GM19395 (cell line): ENCODE measurements around the gene NFE2.
"Not testable (repeated sequence)": the region's sequence is repeated elsewhere in the genome, so short reads cannot be mapped to it uniquely, and the experiment has no call there.

Source experiments
- ATAC-seq: cut with Tn5 transposase; IDR thresholded peaks from one replicate; pipeline ENCODE4 v1.9.1; 2021; ENCODE audit warnings: mild to moderate bottlenecking, moderate library complexity; ENCODE audit not compliant: unreplicated experiment

NFE2 gene

GRCh38 chr12:54300732-54301427 is at the start of gene NFE2:
Gene NFE2, minus strand, starts transcription at chr12:54301015. Its CDS starts 5,767 bp downstream, at chr12:54295248.
- ATAC-seq = no peak

- ATAC-seq = no peak
Observed at GRCh38 chr12:54349679-54350078, 48.9 kb upstream of the NFE2 start.

- no peak for ATAC-seq
Observed at GRCh38 chr12:54349036-54349435, 48.2 kb upstream of the NFE2 start.

- ATAC-seq = no peak
Observed at GRCh38 chr12:54341378-54342300, 40.8 kb upstream of the NFE2 start.

GRCh38 chr12:54340846-54341245 is 40.0 kb upstream of the NFE2 start:
- ATAC-seq = no peak

- ATAC-seq = no peak
Observed at GRCh38 chr12:54338698-54339296, 38.0 kb upstream of the NFE2 start.

- ATAC-seq = no peak
Observed at GRCh38 chr12:54337854-54338650, 37.2 kb upstream of the NFE2 start.

- ATAC-seq = no peak
Observed at GRCh38 chr12:54337280-54337842, 36.5 kb upstream of the NFE2 start.

GRCh38 chr12:54333420-54334034 is 32.7 kb upstream of the NFE2 start:
- no peak for ATAC-seq

GRCh38 chr12:54331461-54331860 is 30.6 kb upstream of the NFE2 start:
- ATAC-seq = no peak

- ATAC-seq = no peak
Observed at GRCh38 chr12:54330442-54330841, 29.6 kb upstream of the NFE2 start.

- no peak for ATAC-seq
Observed at GRCh38 chr12:54329759-54330158, 28.9 kb upstream of the NFE2 start.

- ATAC-seq = no peak
Observed at GRCh38 chr12:54328595-54329337, 28.0 kb upstream of the NFE2 start.

- not testable (repeated sequence) for ATAC-seq
Observed at GRCh38 chr12:54325442-54326109, 24.8 kb upstream of the NFE2 start.

- peak; percentile 99 for ATAC-seq
Observed at GRCh38 chr12:54324617-54325441, 24.0 kb upstream of the NFE2 start, which contains the start of gene COPZ1. Gene COPZ1, plus strand, starts transcription at chr12:54325131. Its CDS starts 33 bp downstream, at chr12:54325164.

GRCh38 chr12:54321363-54321762 is 20.5 kb upstream of the NFE2 start:
- no peak for ATAC-seq

- ATAC-seq = not testable (repeated sequence)
Observed at GRCh38 chr12:54312309-54312708, 11.5 kb upstream of the NFE2 start.

- ATAC-seq = no peak
Observed at GRCh38 chr12:54311051-54311450, 10.2 kb upstream of the NFE2 start.
